Measurements from ENCODE around the gene EIF3A.
A peak's percentile ranks its signal among the peaks of the same experiment; 100 is the strongest.
"Not testable (repeated sequence)": the region's sequence is repeated elsewhere in the genome, so short reads cannot be mapped to it uniquely, and the experiment has no call there.

The EIF3A gene

DNA sequence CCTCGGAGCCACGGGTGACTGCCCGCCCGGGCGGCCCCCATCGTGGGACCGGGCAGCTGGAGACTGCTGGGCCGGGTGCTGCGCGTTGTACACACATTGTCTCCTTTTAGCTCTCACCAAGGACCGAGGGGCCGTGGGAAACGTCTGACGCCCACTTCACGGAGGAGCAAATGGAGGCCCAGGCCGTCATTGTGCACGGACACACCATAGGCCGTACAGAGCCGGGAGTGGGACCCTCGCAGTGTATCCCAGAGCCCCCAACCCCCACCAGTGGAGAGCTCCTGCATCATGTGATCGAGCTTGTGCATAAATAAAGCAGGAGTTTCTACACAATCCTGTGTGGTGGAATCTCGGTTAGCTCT lies 24.0 kb upstream of the EIF3A start:
- no peaks in the 10 kb centered on the region for H3K27me3 Mint-ChIP-seq
- H3K36me3 Mint-ChIP-seq = peaks cover 5% of the 10 kb centered on the region
- H3K27ac Mint-ChIP-seq = no peak overlapping the region
- H3K4me1 Mint-ChIP-seq (ENCODE audit: low read depth) = peaks cover 9% of the 10 kb centered on the region
- peak overlapping the region; percentile 78 for H3K4me3 Mint-ChIP-seq
- no peaks in the 10 kb centered on the region for H3K9me3 Mint-ChIP-seq (ENCODE audit: low read depth)

GRCh38 chr10:119103903-119104653 lies 23.5 kb upstream of the EIF3A start, which contains the start of gene DENND10:
Gene DENND10 (plus strand): TSS chr10:119104113. CDS start chr10:119104143, 30 bp downstream.
- H3K4me1 Mint-ChIP-seq (ENCODE audit: low read depth) = peaks cover 9% of the 10 kb centered on the region
- H3K4me3 Mint-ChIP-seq = peak within 1 kb of the TSS; percentile 87
- no peaks in the 10 kb centered on the region for H3K9me3 Mint-ChIP-seq (ENCODE audit: low read depth)
- peaks cover 5% of the 10 kb centered on the region for H3K36me3 Mint-ChIP-seq
- no peaks in the 10 kb centered on the region for H3K27me3 Mint-ChIP-seq
- no peak within 1 kb of the TSS for H3K27ac Mint-ChIP-seq

GRCh38 chr10:119103241-119103902 lies 22.8 kb upstream of the EIF3A start:
- peaks cover 9% of the 10 kb centered on the region for H3K4me1 Mint-ChIP-seq (ENCODE audit: low read depth)
- peak overlapping the region; percentile 87 for H3K4me3 Mint-ChIP-seq
- H3K27ac Mint-ChIP-seq = no peak overlapping the region
- H3K36me3 Mint-ChIP-seq = peaks cover 5% of the 10 kb centered on the region
- H3K27me3 Mint-ChIP-seq = no peaks in the 10 kb centered on the region
- H3K9me3 Mint-ChIP-seq (ENCODE audit: low read depth) = no peaks in the 10 kb centered on the region

DNA sequence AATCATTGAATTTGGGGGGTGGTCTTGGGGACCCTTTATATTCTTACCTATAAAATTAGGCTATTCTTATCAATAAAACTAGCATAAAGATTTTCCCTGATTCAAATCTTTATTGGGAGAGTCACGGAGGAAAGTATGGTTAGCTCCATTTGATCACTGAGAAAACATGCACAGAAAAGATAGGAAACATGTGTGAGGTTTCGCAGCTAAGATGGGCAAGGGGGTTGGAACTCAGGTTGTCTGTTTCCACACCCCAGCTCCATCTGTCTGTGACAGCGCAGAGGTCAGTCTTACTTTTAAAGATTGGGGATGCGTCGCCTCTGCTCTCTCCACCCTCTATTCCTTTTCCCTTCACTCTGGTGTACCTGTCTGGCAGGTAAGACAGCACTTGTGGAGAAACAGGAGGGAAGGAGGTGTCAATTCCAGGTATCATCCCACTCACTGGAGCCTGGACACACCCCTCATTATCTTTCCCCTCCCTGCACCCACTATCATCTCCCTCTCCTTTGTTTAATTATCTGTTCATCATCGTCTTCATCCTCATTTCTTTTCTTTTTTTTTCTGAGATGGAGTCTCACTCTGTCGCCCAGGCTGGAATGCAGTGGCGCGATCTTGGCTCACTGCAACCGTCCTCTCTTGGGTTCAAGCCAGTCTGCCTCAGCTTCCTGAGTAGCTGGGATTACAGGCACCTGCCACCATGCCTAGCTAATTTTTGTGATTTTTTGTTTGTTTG lies 20.9 kb upstream of the EIF3A start:
- Mint-ChIP-seq H3K27ac (peak overlapping the region; percentile 58), H3K4me3 (no peak overlapping the region), H3K9me3 (ENCODE audit: low read depth) (no peaks in the 10 kb centered on the region), H3K36me3 (no peaks in the 10 kb centered on the region), H3K27me3 (no peaks in the 10 kb centered on the region), H3K4me1 (ENCODE audit: low read depth) (peaks cover 9% of the 10 kb centered on the region)

GRCh38 chr10:119100434-119101238 lies 20.0 kb upstream of the EIF3A start:
- Mint-ChIP-seq H3K9me3 (ENCODE audit: low read depth) (no peaks in the 10 kb centered on the region), H3K4me1 (ENCODE audit: low read depth) (peaks cover 14% of the 10 kb centered on the region), H3K4me3 (no peak overlapping the region), H3K27ac (no peak overlapping the region), H3K36me3 (no peaks in the 10 kb centered on the region), H3K27me3 (no peaks in the 10 kb centered on the region)

- Mint-ChIP-seq H3K27ac (no peak overlapping the region), H3K36me3 (no peaks in the 10 kb centered on the region), H3K27me3 (no peaks in the 10 kb centered on the region), H3K9me3 (ENCODE audit: low read depth) (no peaks in the 10 kb centered on the region), H3K4me3 (no peak overlapping the region), H3K4me1 (ENCODE audit: low read depth) (peaks cover 8% of the 10 kb centered on the region)
Observed at GRCh38 chr10:119098576-119098975, 18.0 kb upstream of the EIF3A start.

- H3K4me1 Mint-ChIP-seq (ENCODE audit: low read depth) = peaks cover 11% of the 10 kb centered on the region
- H3K9me3 Mint-ChIP-seq (ENCODE audit: low read depth); H3K27me3 Mint-ChIP-seq; H3K36me3 Mint-ChIP-seq; H3K4me3 Mint-ChIP-seq; H3K27ac Mint-ChIP-seq: not testable (repeated sequence)
Observed at GRCh38 chr10:119096641-119097415, 16.2 kb upstream of the EIF3A start.

GRCh38 chr10:119095640-119096039 lies 15.0 kb upstream of the EIF3A start:
- H3K4me3 Mint-ChIP-seq = no peak overlapping the region
- no peak overlapping the region for H3K27ac Mint-ChIP-seq
- no peaks in the 10 kb centered on the region for H3K36me3 Mint-ChIP-seq
- peaks cover 17% of the 10 kb centered on the region for H3K4me1 Mint-ChIP-seq (ENCODE audit: low read depth)
- no peaks in the 10 kb centered on the region for H3K27me3 Mint-ChIP-seq
- H3K9me3 Mint-ChIP-seq (ENCODE audit: low read depth) = no peaks in the 10 kb centered on the region

DNA sequence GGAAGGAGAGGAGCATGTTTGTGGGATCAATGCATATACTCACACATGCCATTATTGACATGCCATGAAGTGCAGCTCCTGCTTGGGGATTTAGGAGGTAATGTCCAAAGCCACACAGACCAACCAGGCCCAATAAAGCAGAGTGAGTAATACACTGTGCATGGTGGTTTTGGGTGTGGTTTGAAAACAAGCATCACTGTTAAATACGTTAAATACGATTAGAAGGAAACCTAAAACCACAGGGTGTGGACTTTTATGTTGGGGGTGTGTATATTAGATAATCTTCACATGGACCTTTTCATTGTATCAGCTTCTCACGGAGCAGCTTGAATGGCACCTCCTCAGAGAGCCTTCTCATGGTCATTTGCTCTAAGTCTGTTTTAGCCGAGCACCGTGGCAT lies 10.4 kb upstream of the EIF3A start:
- peak overlapping the region; percentile 54 for H3K27ac Mint-ChIP-seq
- no peaks in the 10 kb centered on the region for H3K36me3 Mint-ChIP-seq
- no peaks in the 10 kb centered on the region for H3K27me3 Mint-ChIP-seq
- H3K4me1 Mint-ChIP-seq (ENCODE audit: low read depth) = peaks cover 23% of the 10 kb centered on the region
- no peaks in the 10 kb centered on the region for H3K9me3 Mint-ChIP-seq (ENCODE audit: low read depth)
- H3K4me3 Mint-ChIP-seq = peak overlapping the region; percentile 13

- H3K36me3 Mint-ChIP-seq = no peaks in the 10 kb centered on the region
- no peak overlapping the region for H3K4me3 Mint-ChIP-seq
- peaks cover 20% of the 10 kb centered on the region for H3K4me1 Mint-ChIP-seq (ENCODE audit: low read depth)
- H3K27me3 Mint-ChIP-seq = no peaks in the 10 kb centered on the region
- H3K9me3 Mint-ChIP-seq (ENCODE audit: low read depth) = no peaks in the 10 kb centered on the region
- H3K27ac Mint-ChIP-seq = peak overlapping the region; percentile 41
Observed at GRCh38 chr10:119090026-119090795, 9.6 kb upstream of the EIF3A start.

DNA sequence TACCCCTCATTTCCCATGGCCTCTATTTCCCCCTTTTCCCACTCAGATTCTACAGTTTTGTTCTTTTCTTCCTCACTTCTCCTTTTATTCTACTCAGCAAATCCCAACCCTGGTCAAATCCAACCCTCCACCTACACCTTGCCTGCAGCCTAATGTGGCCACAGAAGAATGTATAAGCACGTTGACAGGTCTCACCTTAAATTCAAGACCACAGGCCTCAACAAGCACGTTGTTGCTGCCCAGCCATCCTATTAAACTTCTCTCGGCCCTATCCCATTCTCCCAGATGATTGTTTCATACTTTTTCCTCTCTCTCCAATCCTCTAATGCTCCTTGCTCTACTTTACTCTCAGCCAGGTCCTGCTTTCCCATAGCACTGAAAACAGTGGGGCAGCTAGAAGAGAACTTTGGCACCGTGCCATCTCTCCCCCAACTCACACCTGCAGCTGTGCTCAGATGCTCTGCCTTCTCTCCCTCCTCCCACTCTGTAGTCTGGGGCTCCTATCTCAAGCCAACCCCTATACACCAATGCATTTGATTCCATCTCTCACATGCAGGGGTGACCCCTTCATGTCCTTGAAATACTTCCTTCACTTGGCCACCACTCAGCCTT lies 6.8 kb upstream of the EIF3A start:
- Mint-ChIP-seq H3K9me3 (ENCODE audit: low read depth) (no peaks in the 10 kb centered on the region), H3K4me1 (ENCODE audit: low read depth) (peaks cover 24% of the 10 kb centered on the region), H3K27ac (no peak overlapping the region), H3K4me3 (no peak overlapping the region), H3K27me3 (no peaks in the 10 kb centered on the region), H3K36me3 (no peaks in the 10 kb centered on the region)

DNA sequence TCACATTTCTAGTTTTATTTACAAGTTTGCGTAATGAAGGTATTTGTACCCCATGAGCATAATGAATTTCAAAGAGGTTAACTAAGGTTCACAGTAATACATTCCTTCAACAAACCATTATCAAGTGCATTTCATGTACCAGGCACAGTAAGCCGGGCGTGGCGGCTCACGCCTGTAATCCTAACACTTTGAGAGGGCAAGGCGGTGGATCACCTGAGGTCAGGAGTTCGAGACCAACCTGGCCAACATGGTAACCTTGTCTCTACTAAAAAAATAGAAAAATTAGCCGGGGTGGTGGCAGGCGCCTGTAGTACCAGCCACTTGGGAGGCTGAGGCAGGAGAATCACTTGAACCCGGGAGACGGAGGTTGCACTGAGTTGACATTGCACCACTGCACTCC lies 4.3 kb upstream of the EIF3A start:
- no peak overlapping the region for H3K4me3 Mint-ChIP-seq
- no peaks in the 10 kb centered on the region for H3K36me3 Mint-ChIP-seq
- H3K9me3 Mint-ChIP-seq (ENCODE audit: low read depth) = no peaks in the 10 kb centered on the region
- no peaks in the 10 kb centered on the region for H3K27me3 Mint-ChIP-seq
- H3K27ac Mint-ChIP-seq = no peak overlapping the region
- peaks cover 11% of the 10 kb centered on the region for H3K4me1 Mint-ChIP-seq (ENCODE audit: low read depth)

Measured in activated naive CD8-positive, alpha-beta T cell (primary cell).